ENCODE data around the gene SND1. TPM values are rescaled to one million over a fixed set of nuclear protein-coding genes. Genes with fewer than 3 reads are reported as not detected.

SND1 gene
- polyA plus RNA-seq, 3 donors = 67.1 to 171 (median 69.6) TPM

DNA sequence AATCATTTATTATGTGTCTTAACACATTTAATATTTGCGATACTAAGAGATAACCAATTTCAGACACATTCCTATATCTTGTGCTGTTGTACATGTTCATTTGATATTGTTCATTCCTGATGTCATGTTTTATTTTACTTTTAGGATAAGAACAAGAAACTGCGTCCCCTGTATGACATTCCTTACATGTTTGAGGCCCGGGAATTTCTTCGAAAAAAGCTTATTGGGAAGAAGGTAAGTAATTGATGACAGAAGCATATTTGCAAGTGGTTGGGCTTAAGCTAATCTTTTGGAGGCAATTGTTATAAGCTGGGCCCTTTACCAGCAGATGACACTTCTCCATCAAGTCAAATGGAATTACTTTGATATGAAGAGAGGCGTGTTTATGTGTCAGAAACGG is 155.3 kb downstream of the SND1 start:
- H3K27ac ChIP-seq (ENCODE audit: low read depth, low read length) = no peak overlapping the region
- 85 to 91% (median 85%) methylated on average over 6 of the region's 6 CpGs for WGBS, 3 donors

DNA sequence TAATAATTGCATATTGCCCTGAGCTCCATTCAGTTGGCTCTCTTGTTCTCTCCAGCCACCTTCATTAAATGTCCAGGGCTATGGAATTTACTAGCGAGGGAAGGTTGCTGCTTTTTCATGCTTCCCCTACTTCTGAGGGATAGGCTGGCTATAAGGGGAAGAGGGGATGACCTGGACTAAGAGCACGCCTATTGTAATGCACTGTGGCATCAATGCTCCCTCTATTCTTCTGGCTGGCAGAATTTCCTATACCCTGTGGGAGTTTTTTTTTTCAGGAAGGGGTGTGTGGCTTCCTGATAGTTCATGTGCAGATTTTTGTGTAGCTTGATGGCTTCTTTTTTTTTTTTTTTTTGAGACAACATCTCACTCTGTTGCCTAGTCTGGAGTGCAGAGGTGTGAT is 155.8 kb downstream of the SND1 start:
- no peak overlapping the region for H3K27ac ChIP-seq (ENCODE audit: low read depth, low read length)
- WGBS, 3 donors = 85 to 91% (median 91%) methylated on average over 2 of the region's 2 CpGs

DNA sequence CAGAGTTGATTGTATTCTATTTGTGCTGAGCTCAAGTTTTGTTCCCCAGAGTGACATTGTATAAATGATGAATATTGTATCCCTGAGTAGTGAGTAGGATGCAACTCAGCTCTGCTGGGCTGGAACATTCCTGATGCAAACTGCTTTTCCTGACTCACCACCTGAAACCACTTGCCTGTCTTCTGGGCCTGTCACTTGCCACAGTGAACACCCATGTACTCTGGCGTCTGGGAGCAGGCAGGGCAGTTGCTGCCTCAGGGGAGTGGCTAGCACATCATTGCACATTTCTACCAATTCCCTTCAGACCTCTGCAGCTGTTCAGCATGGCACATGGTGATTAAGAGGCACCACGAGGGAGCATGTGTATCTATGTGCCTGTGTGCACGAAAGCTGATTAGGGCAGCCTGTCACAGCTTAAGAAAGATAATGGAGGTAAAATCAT is 157.3 kb downstream of the SND1 start:
- 43 to 79% (median 70%) methylated on average over 3 of the region's 3 CpGs for WGBS, 3 donors
- H3K27ac ChIP-seq (ENCODE audit: low read depth, low read length) = no peak overlapping the region

DNA sequence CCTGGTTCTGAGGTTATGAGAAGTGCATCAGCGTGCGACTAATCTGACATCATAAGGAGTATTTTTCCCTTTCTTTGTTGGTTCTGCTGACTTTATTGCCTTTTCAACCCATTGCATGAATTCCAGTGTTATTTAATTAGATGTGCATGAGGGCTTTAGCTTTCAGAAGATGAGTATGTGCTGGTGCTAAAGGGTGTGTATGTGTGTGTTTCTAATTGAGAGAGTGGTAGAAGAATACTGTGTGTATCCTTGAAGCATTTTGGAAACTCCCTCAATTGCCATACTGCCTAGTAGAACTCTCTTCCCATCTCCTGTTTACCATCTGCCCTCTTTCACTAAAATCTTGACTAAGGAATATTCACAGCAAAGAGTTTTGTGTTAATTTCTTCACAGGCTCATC is 158.1 kb downstream of the SND1 start:
- no peak overlapping the region for H3K27ac ChIP-seq (ENCODE audit: low read depth, low read length)
- WGBS, 3 donors = 97 to 98% (median 98%) methylated on average over 2 of the region's 2 CpGs

GRCh38 chr7:127810696-127811660 is 159.0 kb downstream of the SND1 start:
- 95 to 98% (median 97%) methylated on average over 5 of the region's 5 CpGs for WGBS, 3 donors
- no peak overlapping the region for H3K27ac ChIP-seq (ENCODE audit: low read depth, low read length)

GRCh38 chr7:127812540-127812939 is 160.5 kb downstream of the SND1 start:
- no peak overlapping the region for H3K27ac ChIP-seq (ENCODE audit: low read depth, low read length)
- WGBS, 3 donors = 55 to 89% (median 88%) methylated on average over 3 of the region's 3 CpGs

DNA sequence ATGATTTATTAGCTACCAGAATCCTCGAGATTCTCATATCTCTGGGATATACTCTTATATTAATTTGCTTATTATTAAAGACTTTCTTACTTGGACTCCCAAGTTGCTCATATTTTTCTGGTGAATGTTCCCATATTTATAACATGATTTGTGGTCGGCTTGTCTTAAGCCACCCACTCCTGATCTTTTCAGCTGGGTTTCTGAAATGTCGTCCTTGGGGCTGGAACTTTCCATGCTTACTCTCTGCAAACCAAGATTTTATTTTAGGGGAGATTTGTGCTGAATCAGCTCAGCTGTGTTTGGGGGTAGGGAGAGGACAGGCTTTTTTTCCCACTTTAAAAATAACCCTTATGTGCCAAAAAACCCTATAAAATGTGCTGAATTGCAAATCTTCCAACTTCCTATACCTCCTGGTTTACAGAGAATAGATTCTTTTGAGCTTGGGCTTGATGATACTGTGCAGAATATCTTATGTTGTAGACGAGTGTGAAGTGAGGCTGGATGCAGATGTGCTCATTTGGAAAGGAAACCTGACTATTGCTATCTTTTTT is 162.1 kb downstream of the SND1 start:
- WGBS, 3 donors = 65 to 85% (median 66%) methylated on average over 4 of the region's 4 CpGs
- no peak overlapping the region for H3K27ac ChIP-seq (ENCODE audit: low read depth, low read length)

DNA sequence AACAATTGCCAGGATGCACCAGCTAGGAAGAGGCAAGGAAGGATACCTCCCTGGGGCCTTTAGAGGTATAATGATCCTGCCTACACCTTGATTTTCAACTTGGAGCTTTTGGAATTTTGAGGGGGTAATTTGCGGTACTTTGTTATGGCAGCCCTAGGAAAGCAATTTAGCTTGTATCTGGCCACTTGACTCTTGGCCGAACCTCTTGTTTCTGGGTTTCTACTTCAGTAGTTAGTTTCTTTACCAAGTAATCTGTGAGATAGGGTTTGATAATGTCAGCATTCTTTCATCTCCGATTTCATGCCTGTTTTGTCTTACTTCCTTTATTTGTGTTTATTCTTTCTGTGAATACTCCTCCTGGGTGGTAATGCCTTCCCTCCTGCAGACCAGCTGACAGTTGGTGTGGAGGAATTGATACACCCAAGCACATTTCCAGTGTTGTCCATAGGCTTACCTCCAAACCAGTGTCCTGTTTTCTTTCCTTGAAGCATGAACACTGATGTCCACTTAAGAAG is 163.7 kb downstream of the SND1 start:
- WGBS, 3 donors = 67 to 90% (median 88%) methylated on average over 3 of the region's 3 CpGs
- no peak overlapping the region for H3K27ac ChIP-seq (ENCODE audit: low read depth, low read length)

DNA sequence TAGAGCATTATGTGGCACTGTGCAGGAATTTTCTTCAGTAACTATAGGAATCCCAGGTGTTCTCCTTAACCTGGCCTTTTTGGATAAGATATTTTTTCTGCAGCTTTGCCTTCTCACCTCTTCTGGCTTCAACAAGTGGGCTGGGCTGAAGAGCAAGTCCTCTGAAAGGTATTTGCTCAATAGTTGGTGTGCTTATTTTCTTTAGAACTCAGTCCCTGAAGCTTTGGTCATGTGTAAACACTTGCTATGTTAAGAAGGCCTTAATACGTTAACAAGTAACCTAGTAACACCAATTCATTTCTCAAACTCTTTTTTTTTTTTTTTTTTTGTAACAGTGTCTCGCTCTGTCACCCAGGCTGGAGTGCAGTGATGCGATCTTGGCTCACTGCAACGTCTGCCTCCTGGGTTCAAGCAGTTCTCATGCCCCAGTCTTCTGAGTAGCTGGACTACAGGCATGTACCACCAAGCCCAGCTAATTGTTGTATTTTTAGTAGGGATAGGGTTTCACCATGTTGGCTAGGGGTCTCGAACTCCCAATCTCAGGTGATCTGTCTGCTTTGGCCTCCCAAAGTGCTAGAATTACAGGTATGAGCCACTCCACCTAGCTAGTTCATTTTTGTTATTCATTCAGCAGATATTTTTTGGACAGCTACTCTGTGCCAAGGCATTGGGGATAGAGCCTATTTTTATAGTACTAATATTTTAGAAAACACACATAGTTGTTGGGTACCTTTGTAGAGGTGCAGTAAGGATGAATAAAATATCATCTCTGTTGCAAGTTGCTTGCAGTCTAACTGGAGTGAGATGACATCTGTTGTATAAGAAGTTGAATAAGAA is 164.6 kb downstream of the SND1 start:
- no peak overlapping the region for H3K27ac ChIP-seq (ENCODE audit: low read depth, low read length)
- WGBS, 3 donors = 62 to 94% (median 86%) methylated on average over 5 of the region's 5 CpGs

DNA sequence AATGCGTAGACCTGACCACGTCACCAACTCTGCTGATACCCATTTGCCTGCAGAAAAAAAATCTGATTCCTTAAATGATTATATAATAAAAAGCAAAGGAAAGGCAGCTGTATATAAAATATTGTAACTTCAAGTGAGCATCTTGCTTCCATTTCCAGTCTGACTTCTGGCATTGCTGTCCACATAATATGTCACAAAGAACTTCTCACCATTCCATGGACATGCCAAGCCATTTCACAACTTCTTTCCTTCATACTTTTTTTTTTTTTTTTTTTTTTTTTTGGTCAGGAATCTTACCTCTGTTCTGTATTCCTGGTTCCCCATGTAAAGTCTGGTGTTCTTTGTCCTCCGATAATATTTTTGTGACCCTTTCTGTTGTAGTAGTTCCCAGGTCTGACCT is 165.5 kb downstream of the SND1 start:
- WGBS, 3 donors = 93 to 98% (median 97%) methylated on average over 3 of the region's 3 CpGs

GRCh38 chr7:127818306-127818705 is 166.3 kb downstream of the SND1 start:
- 94 to 98% (median 98%) methylated on average over 2 of the region's 2 CpGs for WGBS, 3 donors
- no peak overlapping the region for H3K27ac ChIP-seq (ENCODE audit: low read depth, low read length)

More for the DNA sequence above, 165.5 kb downstream of the SND1 start:
- no peak overlapping the region for H3K27ac ChIP-seq (ENCODE audit: low read depth, low read length)

- H3K27ac ChIP-seq (ENCODE audit: low read depth, low read length) = no peak overlapping the region
- WGBS, 3 donors = 57 to 77% (median 65%) methylated on average over 4 of the region's 4 CpGs
Measured at GRCh38 chr7:127819975-127820731, 168.2 kb downstream of the SND1 start.

GRCh38 chr7:127820732-127821085 is 168.7 kb downstream of the SND1 start:
- H3K27ac ChIP-seq (ENCODE audit: low read depth, low read length) = no peak overlapping the region
- WGBS, 3 donors = 76 to 82% (median 77%) methylated on average over 2 of the region's 2 CpGs

DNA sequence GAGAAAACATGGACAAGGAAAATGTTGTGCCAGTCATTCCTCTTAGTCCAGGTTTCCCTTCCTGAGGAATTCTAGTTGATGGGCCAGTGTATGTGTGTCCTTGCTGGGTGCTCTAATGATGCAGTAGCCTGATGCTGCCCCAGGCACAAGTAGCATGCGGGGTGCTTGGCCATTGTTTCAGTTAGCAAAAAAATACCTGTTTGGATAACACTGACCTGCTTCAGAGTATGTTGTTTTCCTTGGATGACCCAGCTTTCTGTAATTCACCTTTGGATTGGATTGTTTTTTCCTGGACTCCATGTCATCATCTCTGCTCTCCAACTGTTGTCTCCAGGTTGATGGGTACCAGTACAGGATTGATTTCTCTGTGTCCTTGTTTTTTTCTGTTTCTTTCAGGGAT is 169.2 kb downstream of the SND1 start:
- WGBS, 3 donors = 82 to 100% (median 95%) methylated on average over 1 of the region's 1 CpG

GRCh38 chr7:127822822-127823508 is 171.0 kb downstream of the SND1 start:
- 73 to 84% (median 79%) methylated on average over 5 of the region's 5 CpGs for WGBS, 3 donors
- no peak overlapping the region for H3K27ac ChIP-seq (ENCODE audit: low read depth, low read length)

More for the DNA sequence above, 169.2 kb downstream of the SND1 start:
- no peak overlapping the region for H3K27ac ChIP-seq (ENCODE audit: low read depth, low read length)

DNA sequence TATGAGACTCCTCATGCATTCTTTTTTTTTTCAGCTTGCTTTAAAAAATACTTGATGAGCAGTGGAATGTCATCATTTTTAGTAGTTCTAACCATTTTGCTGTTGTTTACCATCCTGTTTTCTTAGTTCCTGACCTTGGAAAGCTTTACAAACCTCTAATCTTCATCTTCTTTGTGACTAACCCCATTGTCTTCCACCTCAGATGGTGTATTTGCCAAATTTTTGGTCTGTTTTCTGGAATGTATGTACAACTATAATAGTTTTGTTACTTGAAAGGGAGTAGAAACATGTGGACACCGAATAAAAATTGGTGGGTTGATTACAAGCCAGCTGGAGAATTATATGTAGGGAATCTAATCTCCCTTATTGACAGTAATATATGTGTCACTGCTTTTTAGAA is 172.7 kb downstream of the SND1 start:
- 30 to 70% (median 55%) methylated on average over 1 of the region's 1 CpG for WGBS, 3 donors

GRCh38 chr7:127828843-127829500 is 177.0 kb downstream of the SND1 start:
- WGBS, 3 donors = 70 to 86% (median 83%) methylated on average over 4 of the region's 4 CpGs
- no peak overlapping the region for H3K27ac ChIP-seq (ENCODE audit: low read depth, low read length)

More for the DNA sequence above, 172.7 kb downstream of the SND1 start:
- no peak overlapping the region for H3K27ac ChIP-seq (ENCODE audit: low read depth, low read length)

All from adipose tissue (tissue), 3 donors.